Panc1 (cell line): Measurements from ENCODE around the gene FNBP1L.

Source experiments
- CTCF ChIP-seq: fragments of 450-650 bp; IDR thresholded peaks from 2 replicates; pipeline ENCODE4 v1.5.1; 2017; ENCODE audit warnings: mild to moderate bottlenecking
- POLR2AphosphoS5 ChIP-seq: IDR thresholded peaks from 2 replicates; pipeline ENCODE4 v1.6.1; 2012; ENCODE audit warnings: mild to moderate bottlenecking, low read depth, low read length, moderate library complexity
- REST ChIP-seq, 2 experiments: IDR thresholded peaks; 2 replicates each; pipeline ENCODE4 v1.6.1; 2011 to 2012; ENCODE audit warnings: low read depth in 2 of 2, control low read depth in 1 of 2, low read length in 1 of 2, mild to moderate bottlenecking in 1 of 2, moderate library complexity in 1 of 2; ENCODE audit not compliant: insufficient read depth in 1 of 2
- SIN3A ChIP-seq: IDR thresholded peaks from 2 replicates; pipeline ENCODE4 v1.6.1; 2012; ENCODE audit warnings: low read depth, mild to moderate bottlenecking, low read length, moderate library complexity, borderline replicate concordance; ENCODE audit not compliant: insufficient read depth
- TCF7L2 ChIP-seq: IDR thresholded peaks from 2 replicates; pipeline ENCODE4 v1.6.1; 2011; ENCODE audit warnings: mild to moderate bottlenecking, low read depth, low read length, inconsistent platforms

- TF ChIP-seq REST (IDR thresholded peaks at IDR 0.05; ENCODE audit: insufficient read depth in 1 of 2, low read depth in 2 of 2, low read length in 1 of 2) (no peak), CTCF (no peak), POLR2AphosphoS5 (no peak), SIN3A (no peak), TCF7L2 (no peak)
Observed at GRCh38 chr1:93461236-93461635, 13.3 kb downstream of the FNBP1L start.
